ENCODE measurements around the gene GOLPH3.

GOLPH3 gene

DNA sequence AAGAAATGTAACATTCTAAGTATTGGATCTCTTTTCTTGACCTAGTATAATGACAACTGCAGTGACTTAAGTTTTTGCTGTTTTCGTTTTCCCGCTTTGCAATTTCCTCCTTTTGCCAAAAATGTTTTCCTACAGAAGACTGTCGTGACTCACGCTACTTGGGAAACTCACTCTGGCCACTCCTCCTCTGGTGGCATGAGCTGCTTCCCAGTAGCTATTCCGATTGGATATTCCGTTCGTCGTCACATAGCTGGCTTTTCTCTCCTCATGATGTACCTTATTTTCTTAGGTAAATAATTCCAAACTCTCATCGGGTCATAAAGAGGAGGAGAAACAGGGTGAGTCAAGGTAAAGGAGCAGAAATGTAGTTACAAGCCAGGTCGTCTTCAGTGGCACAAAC lies 64.9 kb downstream of the GOLPH3 start:
- H3K9ac ChIP-seq (ENCODE audit: low read depth, low read length): no peak overlapping the region
- 0 out of 2 replicates have a peak, but pooled peaks cover 4% of the 10 kb centered on the region for H3K9me3 ChIP-seq (ENCODE audit: control insufficient read depth, insufficient read depth, low read length)
- no peaks in the 10 kb centered on the region for H3K4me1 ChIP-seq (ENCODE audit: insufficient read depth, low read length)
- H3K36me3 ChIP-seq (ENCODE audit: insufficient read depth, low read length): peaks cover 24% of the 10 kb centered on the region

DNA sequence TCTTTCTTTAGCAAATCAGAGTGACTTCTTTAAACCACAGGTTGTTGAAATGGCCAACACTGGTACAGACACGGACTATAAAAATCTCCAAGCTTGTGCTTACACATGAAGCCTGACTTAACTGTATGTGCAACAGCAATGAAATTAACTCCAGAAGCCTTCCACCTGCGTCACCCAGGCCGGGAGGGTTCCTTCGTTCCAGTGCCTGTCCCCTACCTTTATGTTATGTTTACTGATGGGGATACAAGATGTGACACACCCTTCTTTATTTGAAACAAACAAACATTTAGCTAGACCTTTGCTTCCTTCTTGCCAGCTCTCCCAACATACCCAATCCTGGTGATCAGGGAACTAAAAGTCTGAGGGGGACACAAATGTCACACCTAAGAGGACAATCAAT lies 66.0 kb downstream of the GOLPH3 start:
- Histone ChIP-seq H3K9ac (ENCODE audit: low read depth, low read length) (no peak overlapping the region), H3K4me1 (ENCODE audit: insufficient read depth, low read length) (no peaks in the 10 kb centered on the region), H3K9me3 (ENCODE audit: control insufficient read depth, insufficient read depth, low read length) (0 out of 2 replicates have a peak, but pooled peaks cover 4% of the 10 kb centered on the region), H3K36me3 (ENCODE audit: insufficient read depth, low read length) (peaks cover 32% of the 10 kb centered on the region)

- H3K9ac ChIP-seq (ENCODE audit: low read depth, low read length): no peak overlapping the region
- peaks cover 33% of the 10 kb centered on the region for H3K36me3 ChIP-seq (ENCODE audit: insufficient read depth, low read length)
- H3K9me3 ChIP-seq (ENCODE audit: control insufficient read depth, insufficient read depth, low read length): 0 out of 2 replicates have a peak, but pooled peaks cover 4% of the 10 kb centered on the region
- no peaks in the 10 kb centered on the region for H3K4me1 ChIP-seq (ENCODE audit: insufficient read depth, low read length)
Measured at GRCh38 chr5:32107291-32107690, 66.8 kb downstream of the GOLPH3 start.

DNA sequence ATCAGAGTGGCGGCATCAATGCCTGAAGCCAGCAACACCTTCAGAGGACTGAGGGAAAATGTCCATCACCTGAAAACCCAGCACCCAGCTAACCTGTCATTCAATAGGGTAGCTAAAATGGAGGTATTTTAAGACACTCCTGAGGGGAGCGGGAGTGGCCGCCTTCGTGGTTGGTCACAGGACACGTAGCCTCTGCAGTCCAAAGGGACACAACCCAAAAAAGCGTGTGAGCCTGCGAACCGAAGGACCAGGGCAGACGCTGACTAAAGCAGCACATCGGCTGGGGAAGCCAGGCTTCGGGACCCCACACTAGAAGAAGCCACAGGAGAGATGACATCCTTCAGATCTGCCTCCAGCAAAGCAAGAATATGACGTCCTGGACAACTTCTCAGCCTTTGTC lies 70.6 kb downstream of the GOLPH3 start:
- H3K9ac ChIP-seq (ENCODE audit: low read depth, low read length): no peak overlapping the region
- peaks cover 29% of the 10 kb centered on the region for H3K36me3 ChIP-seq (ENCODE audit: insufficient read depth, low read length)
- H3K9me3 ChIP-seq (ENCODE audit: control insufficient read depth, insufficient read depth, low read length): 0 out of 2 replicates have a peak, but pooled peaks cover 4% of the 10 kb centered on the region
- H3K4me1 ChIP-seq (ENCODE audit: insufficient read depth, low read length): no peaks in the 10 kb centered on the region

GRCh38 chr5:32102254-32102986 lies 71.7 kb downstream of the GOLPH3 start:
- no peak overlapping the region for H3K9ac ChIP-seq (ENCODE audit: low read depth, low read length)
- H3K4me1 ChIP-seq (ENCODE audit: insufficient read depth, low read length): no peaks in the 10 kb centered on the region
- peaks cover 26% of the 10 kb centered on the region for H3K36me3 ChIP-seq (ENCODE audit: insufficient read depth, low read length)
- H3K9me3 ChIP-seq (ENCODE audit: control insufficient read depth, insufficient read depth, low read length): 0 out of 2 replicates have a peak, but pooled peaks cover 4% of the 10 kb centered on the region

DNA sequence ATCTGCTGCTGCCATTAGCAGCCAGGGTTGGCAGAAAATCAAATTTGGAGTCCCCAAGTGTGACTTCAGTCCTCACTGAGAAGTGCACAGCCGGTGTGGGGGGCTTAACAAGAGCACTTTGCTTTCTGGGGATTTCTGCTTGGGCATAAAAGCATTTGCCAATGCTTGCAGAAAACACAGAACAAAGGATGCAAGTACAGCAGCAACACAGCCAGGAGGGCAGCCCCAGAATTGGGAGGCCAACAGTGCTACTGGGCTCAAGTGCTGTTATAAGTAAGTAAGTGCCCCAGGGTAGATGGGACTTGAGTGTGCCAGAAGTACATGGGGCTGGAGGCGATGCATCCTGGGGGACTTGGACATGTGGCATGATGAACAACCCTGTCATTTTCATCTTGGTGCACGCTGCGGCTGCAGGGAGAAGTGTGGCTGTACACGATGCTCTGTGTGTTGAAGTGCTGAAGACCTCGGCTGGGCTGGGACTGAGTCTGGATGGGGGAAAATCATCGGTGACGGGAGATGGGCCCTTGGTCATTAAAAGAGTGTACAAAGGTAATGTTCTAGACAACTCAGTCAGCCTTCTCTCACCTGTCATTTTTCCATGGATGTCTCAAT lies 73.3 kb downstream of the GOLPH3 start:
- Histone ChIP-seq H3K36me3 (ENCODE audit: insufficient read depth, low read length) (peaks cover 21% of the 10 kb centered on the region), H3K9me3 (ENCODE audit: control insufficient read depth, insufficient read depth, low read length) (no peaks in the 10 kb centered on the region), H3K9ac (ENCODE audit: low read depth, low read length) (no peak overlapping the region), H3K4me1 (ENCODE audit: insufficient read depth, low read length) (no peaks in the 10 kb centered on the region)

- no peaks in the 10 kb centered on the region for H3K9me3 ChIP-seq (ENCODE audit: control insufficient read depth, insufficient read depth, low read length)
- no peak overlapping the region for H3K9ac ChIP-seq (ENCODE audit: low read depth, low read length)
- H3K4me1 ChIP-seq (ENCODE audit: insufficient read depth, low read length): no peaks in the 10 kb centered on the region
- H3K36me3 ChIP-seq (ENCODE audit: insufficient read depth, low read length): peaks cover 17% of the 10 kb centered on the region
Measured at GRCh38 chr5:32100230-32100629, 73.9 kb downstream of the GOLPH3 start.

- no peak overlapping the region for H3K9ac ChIP-seq (ENCODE audit: low read depth, low read length)
- H3K4me1 ChIP-seq (ENCODE audit: insufficient read depth, low read length): no peaks in the 10 kb centered on the region
- H3K9me3 ChIP-seq (ENCODE audit: control insufficient read depth, insufficient read depth, low read length): no peaks in the 10 kb centered on the region
- H3K36me3 ChIP-seq (ENCODE audit: insufficient read depth, low read length): peaks cover 17% of the 10 kb centered on the region; the same call in 1 of the 2 replicates
Measured at GRCh38 chr5:32099486-32100035, 74.6 kb downstream of the GOLPH3 start.

- no peak overlapping the region for H3K9ac ChIP-seq (ENCODE audit: low read depth, low read length)
- H3K4me1 ChIP-seq (ENCODE audit: insufficient read depth, low read length): no peaks in the 10 kb centered on the region
- H3K36me3 ChIP-seq (ENCODE audit: insufficient read depth, low read length): peaks cover 16% of the 10 kb centered on the region; the same call in 1 of the 2 replicates
- H3K9me3 ChIP-seq (ENCODE audit: control insufficient read depth, insufficient read depth, low read length): no peaks in the 10 kb centered on the region
Measured at GRCh38 chr5:32098890-32099310, 75.2 kb downstream of the GOLPH3 start.

GRCh38 chr5:32098291-32098690 lies 75.8 kb downstream of the GOLPH3 start:
- Histone ChIP-seq H3K36me3 (ENCODE audit: insufficient read depth, low read length) (peaks cover 10% of the 10 kb centered on the region; the same call in 1 of the 2 replicates), H3K9ac (ENCODE audit: low read depth, low read length) (no peak overlapping the region), H3K9me3 (ENCODE audit: control insufficient read depth, insufficient read depth, low read length) (no peaks in the 10 kb centered on the region), H3K4me1 (ENCODE audit: insufficient read depth, low read length) (no peaks in the 10 kb centered on the region)

DNA sequence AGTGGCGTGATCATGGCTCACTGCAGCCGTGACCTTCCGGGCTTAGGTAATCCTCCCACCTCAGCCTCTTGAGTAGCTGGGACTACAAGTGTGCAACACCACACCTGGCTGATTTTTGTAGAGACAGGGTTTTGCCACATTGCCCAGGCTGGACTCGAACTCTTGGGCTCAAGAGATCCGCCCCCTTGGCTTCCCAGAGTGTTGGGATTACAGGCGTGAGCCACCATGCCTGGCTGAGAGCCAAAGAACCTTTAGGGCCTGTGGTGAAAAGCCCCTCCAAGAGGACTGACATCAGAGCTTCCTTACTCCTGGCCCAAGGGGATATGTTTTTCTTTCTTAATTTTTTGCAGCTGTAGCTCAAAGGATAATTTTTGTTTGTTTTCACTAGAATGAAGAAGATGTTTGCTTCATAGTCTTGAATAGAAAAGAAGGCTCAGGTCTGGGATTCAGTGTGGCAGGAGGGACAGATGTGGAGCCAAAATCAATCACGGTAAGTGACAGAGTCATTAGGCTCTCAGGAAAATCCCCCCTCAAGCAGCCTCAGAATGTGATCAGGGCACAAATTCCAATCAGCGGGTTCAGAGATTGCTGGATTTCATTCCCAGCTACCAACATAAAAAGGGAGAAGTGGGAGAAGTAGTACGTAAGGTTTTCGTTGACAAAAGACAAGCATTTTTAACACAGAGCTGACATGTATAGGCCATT lies 77.1 kb downstream of the GOLPH3 start:
- Histone ChIP-seq H3K9ac (ENCODE audit: low read depth, low read length) (no peak overlapping the region), H3K36me3 (ENCODE audit: insufficient read depth, low read length) (0 out of 2 replicates have a peak, but pooled peaks cover 8% of the 10 kb centered on the region), H3K4me1 (ENCODE audit: insufficient read depth, low read length) (peaks cover 3% of the 10 kb centered on the region; the same call in 1 of the 2 replicates), H3K9me3 (ENCODE audit: control insufficient read depth, insufficient read depth, low read length) (no peaks in the 10 kb centered on the region)

DNA sequence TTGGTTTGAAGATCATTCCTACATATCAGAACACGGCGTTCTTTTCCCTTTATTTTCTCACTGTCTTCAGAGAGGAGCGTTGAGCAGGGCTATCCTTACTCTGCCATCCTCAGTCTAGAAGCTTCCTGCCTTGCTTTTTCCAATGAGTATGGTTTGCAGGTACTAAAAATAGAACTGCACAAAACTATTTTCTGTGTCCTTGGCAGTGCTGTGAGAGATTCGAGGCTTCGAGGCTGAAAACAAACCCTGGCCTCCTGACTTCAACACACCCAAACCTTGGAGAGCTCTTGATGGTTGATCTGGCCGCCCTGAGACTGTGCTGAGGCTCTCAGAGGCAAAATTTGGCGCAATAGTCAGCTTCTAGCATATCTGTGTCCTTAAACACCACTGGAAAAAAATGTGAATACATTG lies 78.9 kb downstream of the GOLPH3 start:
- H3K9me3 ChIP-seq (ENCODE audit: control insufficient read depth, insufficient read depth, low read length): no peaks in the 10 kb centered on the region
- peaks cover 3% of the 10 kb centered on the region; the same call in 1 of the 2 replicates for H3K4me1 ChIP-seq (ENCODE audit: insufficient read depth, low read length)
- no peak overlapping the region for H3K9ac ChIP-seq (ENCODE audit: low read depth, low read length)
- H3K36me3 ChIP-seq (ENCODE audit: insufficient read depth, low read length): 0 out of 2 replicates have a peak, but pooled peaks cover 5% of the 10 kb centered on the region

DNA sequence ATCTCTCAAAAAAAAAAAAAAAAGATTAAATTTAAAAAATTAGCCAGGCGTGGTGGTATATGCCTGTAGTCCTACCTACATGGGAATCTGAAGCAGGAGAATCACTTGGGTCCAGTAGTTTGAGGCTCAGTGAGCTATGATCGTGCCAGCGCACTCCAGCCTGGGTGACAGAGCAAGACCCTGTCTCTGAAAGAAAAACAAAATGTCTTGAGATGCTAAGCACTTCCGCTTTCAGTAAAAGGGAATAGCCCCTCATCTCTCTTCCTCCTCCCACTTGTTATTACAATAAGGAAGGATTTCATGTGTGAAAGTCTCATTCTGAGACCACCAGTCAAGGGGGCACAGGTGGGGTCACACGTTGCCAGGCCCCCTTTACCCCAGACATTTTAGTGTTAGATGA lies 79.4 kb downstream of the GOLPH3 start:
- Histone ChIP-seq H3K9ac (ENCODE audit: low read depth, low read length) (no peak overlapping the region), H3K4me1 (ENCODE audit: insufficient read depth, low read length) (peaks cover 3% of the 10 kb centered on the region; the same call in 1 of the 2 replicates), H3K9me3 (ENCODE audit: control insufficient read depth, insufficient read depth, low read length) (no peaks in the 10 kb centered on the region), H3K36me3 (ENCODE audit: insufficient read depth, low read length) (0 out of 2 replicates have a peak, but pooled peaks cover 5% of the 10 kb centered on the region)

Measured in ES-I3 (cell line).